GM12878 (cell line): ENCODE data around the gene RASL12. TPM values are rescaled to one million over a fixed set of nuclear protein-coding genes. Genes with fewer than 3 reads are reported as not detected.

ENCODE experiments used
- BHLHE40 ChIP-seq, 2 experiments: fragments of 450-650 bp in 1 of 2; IDR thresholded peaks; 2 replicates each; pipeline ENCODE4 v1.6.1; 2011 to 2017; ENCODE audit warnings: low read depth in 2 of 2, borderline replicate concordance in 1 of 2, improper control_type of control experiment in 1 of 2, low read length in 1 of 2, mild to moderate bottlenecking in 1 of 2
- CTCF ChIP-seq, 3 experiments: IDR thresholded peaks in 2 of 3; conservative IDR thresholded peaks in 1 of 3; 2 replicates each; pipeline ENCODE4 v1.5.1; 2011; ENCODE audit warnings: low read depth in 3 of 3, low read length in 3 of 3, mild to moderate bottlenecking in 3 of 3, control low read depth in 2 of 3, moderate library complexity in 2 of 3, inconsistent platforms in 1 of 3, mixed read lengths in 1 of 3; ENCODE audit not compliant: control insufficient read depth in 2 of 3, insufficient read depth in 1 of 3; ENCODE audit errors: extremely low read depth in 1 of 3
- NFIC ChIP-seq: IDR thresholded peaks from 2 replicates; pipeline ENCODE4 v1.6.1; 2012; ENCODE audit warnings: low read depth, mild to moderate bottlenecking, inconsistent platforms, low read length, moderate library complexity
- NFYA ChIP-seq: IDR thresholded peaks from 2 replicates; pipeline ENCODE4 v1.6.1; 2011; ENCODE audit warnings: low read depth, mild to moderate bottlenecking, low read length, improper control_type of control experiment, borderline replicate concordance
- NR2C2 ChIP-seq: IDR thresholded peaks from 2 replicates; pipeline ENCODE4 v1.6.1; 2011; ENCODE audit warnings: borderline replicate concordance, low read depth; ENCODE audit not compliant: control insufficient read depth, insufficient read length
- RAD51 ChIP-seq: fragments of 450-650 bp; IDR thresholded peaks from 2 replicates; pipeline ENCODE4 v1.6.1; 2016; ENCODE audit warnings: moderate library complexity, mild to moderate bottlenecking, inconsistent platforms
- SPI1 ChIP-seq: IDR thresholded peaks from 2 replicates; pipeline ENCODE4 v1.6.1; 2011; ENCODE audit warnings: low read depth, mild to moderate bottlenecking, low read length, moderate library complexity, borderline replicate concordance; ENCODE audit not compliant: insufficient read depth
- YBX1 ChIP-seq: fragments of 450-650 bp; IDR thresholded peaks from 2 replicates; pipeline ENCODE4 v1.6.1; 2016; ENCODE audit warnings: antibody characterized with exemption
- ZBTB11 ChIP-seq: fragments of 450-650 bp; formaldehyde crosslinking; IDR thresholded peaks from 2 replicates; pipeline ENCODE4 v1.5.0; 2022; ENCODE audit warnings: mild to moderate bottlenecking, missing genetic modification characterization
- polyA plus RNA-seq, 11 experiments: library from polyadenylated mRNA; depleted of rRNA in 4 of 11; unstranded in 6 of 11; stranded (reverse) in 5 of 11; fragments of >200 nt; fragmentation: Nextera tagmentation in 4 of 11; fragmentation: Illumina TruSeq in 1 of 11; extraction: Ambion mirVana in 4 of 11; extraction: Trizol in 1 of 11; gene quantifications; 1 replicate in 1 of 11; 2 replicates in 10 of 11; pipeline versions ENCODE4 v1.2.1 to v1.2.3, GENCODE V29; 2011 to 2016; ENCODE audit warnings: inconsistent platforms in 2 of 11, missing spikeins in 2 of 11, low read depth in 1 of 11
- total RNA-seq, 4 experiments: library from RNA; depleted of rRNA in 3 of 4; stranded (reverse); fragments of >200 nt in 3 of 4; fragmentation: Illumina TruSeq in 1 of 4; extraction: Trizol in 1 of 4; gene quantifications; 2 replicates each; pipeline versions ENCODE4 v1.2.1 to v1.2.3, GENCODE V29; 2013 to 2021

RASL12 gene
- total and polyA plus RNA-seq, 10 of the 15 experiments (the other 5 are each of a cell fraction or from before 2014, with no cell fraction given): 0.06 to 0.10 TPM; not detected in 8

- TF ChIP-seq CTCF (IDR thresholded peaks at IDR 0.05 in 2 of 3, conservative IDR thresholded peaks at IDR 0.05 in 1 of 3; ENCODE audit: control insufficient read depth in 2 of 3, extremely low read depth in 1 of 3, insufficient read depth in 1 of 3, low read depth in 3 of 3, low read length in 3 of 3) (peak; percentile 59 to 80 (median 69)), YBX1 (no peak), ZBTB11 (CRISPR knock-in tag) (no peak), RAD51 (peak; percentile 84), BHLHE40 (IDR thresholded peaks at IDR 0.05; ENCODE audit: borderline replicate concordance in 1 of 2, low read depth in 2 of 2, low read length in 1 of 2) (peak; percentile 63 to 67; a peak in 3 of 4 replicates), NFYA (no peak), SPI1 (no peak), NFIC (no peak), NR2C2 (no peak)
Measured at GRCh38 chr15:65033659-65034269, 34.0 kb downstream of the RASL12 start (continued).
